ENCODE data around the gene LRP2. TPM values are rescaled to one million over a fixed set of nuclear protein-coding genes. Genes with fewer than 3 reads are reported as not detected.

LRP2 gene
- total RNA-seq, 4 donors from 2014 or later = not detected

DNA sequence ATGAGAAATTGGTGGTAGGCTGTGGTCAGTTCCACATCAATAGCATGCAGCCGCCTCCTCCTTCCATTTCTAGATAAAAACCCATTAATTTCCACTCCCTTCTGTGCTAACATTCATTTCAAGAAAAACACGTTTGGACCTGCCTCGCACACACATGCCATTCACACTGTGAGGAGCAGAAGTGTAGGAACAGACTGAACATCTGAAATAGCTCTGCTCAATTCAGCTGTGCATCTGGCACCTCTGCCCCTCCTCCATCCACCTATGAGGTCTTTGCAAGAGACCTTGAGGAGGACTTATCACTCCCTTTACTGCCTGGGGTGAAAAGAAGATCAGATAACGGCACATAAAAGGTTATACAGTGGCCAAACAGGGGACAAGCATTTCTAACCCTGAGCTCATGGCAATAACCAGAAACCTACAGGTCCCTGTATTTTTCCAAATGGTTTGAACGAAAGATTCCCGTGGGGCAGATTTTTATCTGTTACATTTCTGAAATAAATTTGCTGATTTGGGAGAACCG lies 30.8 kb upstream of the LRP2 start:
- Histone ChIP-seq H3K27ac (no peak overlapping the region), H3K4me1 (no peaks in the 10 kb centered on the region), H3K9me3 (no peaks in the 10 kb centered on the region), H3K27me3 (no peaks in the 10 kb centered on the region), H3K4me3 (no peak overlapping the region), H3K36me3 (no peaks in the 10 kb centered on the region)
- TF ChIP-seq POLR2AphosphoS5 (IDR thresholded peaks at IDR 0.05) = no peak
- no peak for TF ChIP-seq POLR2A (IDR thresholded peaks at IDR 0.05)
- TF ChIP-seq, protein P1, sequence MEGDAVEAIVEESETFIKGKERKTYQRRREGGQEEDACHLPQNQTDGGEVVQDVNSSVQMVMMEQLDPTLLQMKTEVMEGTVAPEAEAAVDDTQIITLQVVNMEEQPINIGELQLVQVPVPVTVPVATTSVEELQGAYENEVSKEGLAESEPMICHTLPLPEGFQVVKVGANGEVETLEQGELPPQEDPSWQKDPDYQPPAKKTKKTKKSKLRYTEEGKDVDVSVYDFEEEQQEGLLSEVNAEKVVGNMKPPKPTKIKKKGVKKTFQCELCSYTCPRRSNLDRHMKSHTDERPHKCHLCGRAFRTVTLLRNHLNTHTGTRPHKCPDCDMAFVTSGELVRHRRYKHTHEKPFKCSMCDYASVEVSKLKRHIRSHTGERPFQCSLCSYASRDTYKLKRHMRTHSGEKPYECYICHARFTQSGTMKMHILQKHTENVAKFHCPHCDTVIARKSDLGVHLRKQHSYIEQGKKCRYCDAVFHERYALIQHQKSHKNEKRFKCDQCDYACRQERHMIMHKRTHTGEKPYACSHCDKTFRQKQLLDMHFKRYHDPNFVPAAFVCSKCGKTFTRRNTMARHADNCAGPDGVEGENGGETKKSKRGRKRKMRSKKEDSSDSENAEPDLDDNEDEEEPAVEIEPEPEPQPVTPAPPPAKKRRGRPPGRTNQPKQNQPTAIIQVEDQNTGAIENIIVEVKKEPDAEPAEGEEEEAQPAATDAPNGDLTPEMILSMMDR (IDR thresholded peaks at IDR 0.05) = no peak
- TF ChIP-seq EP300 (IDR thresholded peaks at IDR 0.05) = no peak
- 40 to 53% methylated on average over 7 of the region's 7 CpGs for WGBS, 2 donors (ENCODE audit: low coverage in 1 of 2)
- no peak for ATAC-seq

DNA sequence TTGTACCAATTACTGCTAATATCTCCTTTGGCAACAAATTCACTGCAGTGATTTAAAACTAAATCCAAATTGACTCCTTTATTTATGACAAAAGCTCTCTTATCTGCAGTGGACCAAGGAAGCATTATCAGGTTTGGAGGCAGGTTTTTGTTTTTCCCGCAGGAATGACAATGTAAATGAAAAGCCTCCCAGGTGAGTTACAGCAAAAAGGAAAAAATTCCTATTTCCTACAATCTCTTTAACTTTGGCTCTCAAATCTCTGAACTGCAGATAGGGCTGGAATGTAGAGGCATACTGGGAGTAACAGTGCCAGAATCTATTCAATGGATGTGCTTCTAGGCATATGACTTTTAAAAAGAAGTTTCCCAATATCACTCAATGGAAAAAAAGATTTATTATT lies 28.9 kb upstream of the LRP2 start:
- no peaks in the 10 kb centered on the region for H3K4me1 ChIP-seq
- no peaks in the 10 kb centered on the region for H3K36me3 ChIP-seq
- 45 to 88% methylated on average over 1 of the region's 1 CpG for WGBS, 2 donors (ENCODE audit: low coverage in 1 of 2)

DNA sequence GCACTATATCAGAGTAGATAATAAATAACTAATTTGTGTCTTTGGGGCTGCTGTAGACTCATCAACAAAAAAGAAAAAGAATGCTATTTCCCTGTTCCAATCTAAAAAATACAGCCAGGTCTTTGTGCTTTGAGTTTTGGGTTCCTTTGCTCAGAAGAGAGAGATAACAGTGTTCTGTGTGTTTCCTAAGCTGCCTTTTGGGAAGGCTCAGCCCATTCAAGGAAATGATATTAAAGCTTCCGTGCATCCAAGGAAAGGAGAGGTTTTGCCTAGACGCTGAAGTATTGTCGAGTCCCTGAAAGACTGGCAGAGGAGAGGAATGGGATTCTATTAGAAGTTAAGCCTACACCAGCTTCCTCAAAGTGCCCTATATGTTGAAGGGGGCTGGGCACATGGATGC lies 25.8 kb upstream of the LRP2 start:
- WGBS, 2 donors (ENCODE audit: low coverage in 1 of 2) = 39 to 78% methylated on average over 2 to 3 of the region's 3 CpGs
- Histone ChIP-seq H3K36me3 (no peaks in the 10 kb centered on the region), H3K27me3 (no peaks in the 10 kb centered on the region), H3K27ac (no peak overlapping the region), H3K9me3 (no peaks in the 10 kb centered on the region), H3K4me3 (no peak overlapping the region), H3K4me1 (no peaks in the 10 kb centered on the region)
- no peak for TF ChIP-seq POLR2AphosphoS5 (IDR thresholded peaks at IDR 0.05)
- no peak for TF ChIP-seq POLR2A (IDR thresholded peaks at IDR 0.05)
- no peak for ATAC-seq

More for the DNA sequence above, 28.9 kb upstream of the LRP2 start:
- ATAC-seq = no peak
- Histone ChIP-seq H3K27ac (no peak overlapping the region), H3K27me3 (no peaks in the 10 kb centered on the region), H3K9me3 (no peaks in the 10 kb centered on the region), H3K4me3 (no peak overlapping the region)
- TF ChIP-seq POLR2A (IDR thresholded peaks at IDR 0.05) = no peak
- TF ChIP-seq POLR2AphosphoS5 (IDR thresholded peaks at IDR 0.05) = no peak
- TF ChIP-seq, protein P1 (IDR thresholded peaks at IDR 0.05) = no peak
- TF ChIP-seq EP300 (IDR thresholded peaks at IDR 0.05) = no peak

DNA sequence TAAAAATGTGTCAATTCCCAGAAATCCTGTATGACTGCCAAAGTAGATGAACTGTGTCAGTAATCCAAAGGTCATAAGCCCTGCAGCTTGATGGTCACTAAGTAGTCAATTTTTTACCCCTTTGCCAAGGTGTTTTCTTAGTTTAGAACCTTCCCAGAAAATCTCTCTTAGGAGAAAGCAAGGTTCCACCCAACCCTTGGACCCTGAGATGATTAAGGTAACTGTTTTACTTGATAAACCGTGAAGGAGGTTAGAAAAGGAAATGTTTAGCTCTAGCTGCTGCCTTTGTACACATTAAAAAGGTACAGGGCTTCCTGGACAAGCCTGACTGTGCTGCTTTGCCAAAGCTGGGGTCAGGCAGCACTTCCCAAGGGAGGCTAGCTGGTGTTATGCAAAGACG lies 24.4 kb upstream of the LRP2 start:
- Histone ChIP-seq H3K27ac (no peak overlapping the region), H3K9me3 (no peaks in the 10 kb centered on the region), H3K4me1 (no peaks in the 10 kb centered on the region), H3K27me3 (peaks cover 2% of the 10 kb centered on the region), H3K4me3 (no peak overlapping the region), H3K36me3 (no peaks in the 10 kb centered on the region)
- TF ChIP-seq EP300 (IDR thresholded peaks at IDR 0.05) = no peak
- no peak for TF ChIP-seq POLR2AphosphoS5 (IDR thresholded peaks at IDR 0.05)
- TF ChIP-seq POLR2A (IDR thresholded peaks at IDR 0.05) = no peak
- TF ChIP-seq, protein P1 (IDR thresholded peaks at IDR 0.05) = no peak
- WGBS, 2 donors (ENCODE audit: low coverage in 1 of 2) = 43 to 69% methylated on average over 2 of the region's 2 CpGs
- ATAC-seq = no peak

DNA sequence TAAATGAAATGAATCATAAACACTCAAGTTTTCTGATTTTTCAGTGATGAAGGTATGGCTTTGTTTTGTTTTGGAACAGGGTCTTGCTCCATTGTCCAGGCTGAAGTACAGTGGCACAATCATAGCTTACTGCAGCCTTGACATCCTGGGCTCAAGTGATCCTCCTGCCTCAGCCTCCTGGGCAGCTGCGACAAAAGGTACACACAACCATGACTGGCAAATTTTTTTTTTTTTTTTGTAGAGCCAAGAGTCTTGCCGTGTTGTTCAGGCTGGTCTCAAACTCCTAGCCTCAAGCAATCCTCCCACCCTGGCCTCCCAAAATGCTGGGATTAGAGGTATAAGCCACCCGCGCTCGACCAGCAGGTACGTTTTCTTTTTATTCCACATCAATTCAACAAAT lies 22.5 kb upstream of the LRP2 start:
- no peak for ATAC-seq
- no peaks in the 10 kb centered on the region for H3K36me3 ChIP-seq
- WGBS, 2 donors (ENCODE audit: low coverage in 1 of 2) = 96 to 100% methylated on average over 2 to 5 of the region's 6 CpGs
- H3K9me3 ChIP-seq = no peaks in the 10 kb centered on the region
- TF ChIP-seq POLR2A (IDR thresholded peaks at IDR 0.05) (no peak), EP300 (IDR thresholded peaks at IDR 0.05) (no peak), POLR2AphosphoS5 (IDR thresholded peaks at IDR 0.05) (no peak)
- TF ChIP-seq, protein P1 (IDR thresholded peaks at IDR 0.05) = no peak
- H3K4me1 ChIP-seq = no peaks in the 10 kb centered on the region
- no peak overlapping the region for H3K4me3 ChIP-seq
- H3K27ac ChIP-seq = no peak overlapping the region
- peaks cover 4% of the 10 kb centered on the region for H3K27me3 ChIP-seq

Data from gastroesophageal sphincter (tissue), 4 donors.